GM19328 (cell line): Measurements from ENCODE around the gene S100B.

Source experiments
- ATAC-seq: cut with Tn5 transposase; IDR thresholded peaks from one replicate; pipeline ENCODE4 v1.9.1; 2021; ENCODE audit warnings: mild to moderate bottlenecking, moderate library complexity; ENCODE audit not compliant: unreplicated experiment

The S100B gene

DNA sequence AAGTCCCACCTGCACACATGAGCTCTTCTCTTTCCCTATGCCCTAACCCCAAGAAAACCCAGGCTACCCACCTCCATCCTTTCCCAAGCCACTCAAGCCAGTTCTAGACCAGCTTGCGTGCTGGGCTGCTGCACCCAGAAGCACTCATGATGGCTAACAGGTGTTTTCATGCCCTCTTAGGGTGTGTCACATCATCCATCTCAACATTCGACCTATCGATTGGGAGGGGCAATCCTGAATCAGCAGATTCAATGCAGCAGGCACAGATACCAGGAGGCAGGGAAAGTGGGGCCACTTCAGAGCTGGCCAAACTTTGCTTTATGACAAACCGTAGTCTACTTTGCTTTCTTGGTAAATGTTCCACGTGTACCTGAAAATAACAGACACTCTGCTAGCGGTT is 24.0 kb upstream of the S100B start:
- ATAC-seq = no peak

DNA sequence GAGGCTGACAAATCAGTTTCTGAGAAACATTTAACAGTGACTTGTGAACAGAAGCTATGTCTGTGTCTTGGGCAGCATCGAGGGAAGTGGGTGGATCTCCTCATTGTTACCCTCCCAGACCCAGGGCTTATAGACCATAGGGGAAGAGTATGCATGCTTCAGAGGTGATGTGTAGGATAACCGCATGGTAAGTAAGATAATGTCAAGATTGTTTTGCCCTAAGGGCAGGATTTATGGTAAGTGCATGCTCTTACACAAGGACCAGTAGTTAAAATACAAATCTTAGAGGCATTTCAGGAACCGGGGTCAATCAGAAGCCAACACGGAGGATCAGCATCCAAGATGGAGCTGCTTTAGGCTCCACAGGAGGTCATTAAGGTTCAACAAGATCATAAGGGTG is 22.8 kb upstream of the S100B start:
- ATAC-seq = no peak

DNA sequence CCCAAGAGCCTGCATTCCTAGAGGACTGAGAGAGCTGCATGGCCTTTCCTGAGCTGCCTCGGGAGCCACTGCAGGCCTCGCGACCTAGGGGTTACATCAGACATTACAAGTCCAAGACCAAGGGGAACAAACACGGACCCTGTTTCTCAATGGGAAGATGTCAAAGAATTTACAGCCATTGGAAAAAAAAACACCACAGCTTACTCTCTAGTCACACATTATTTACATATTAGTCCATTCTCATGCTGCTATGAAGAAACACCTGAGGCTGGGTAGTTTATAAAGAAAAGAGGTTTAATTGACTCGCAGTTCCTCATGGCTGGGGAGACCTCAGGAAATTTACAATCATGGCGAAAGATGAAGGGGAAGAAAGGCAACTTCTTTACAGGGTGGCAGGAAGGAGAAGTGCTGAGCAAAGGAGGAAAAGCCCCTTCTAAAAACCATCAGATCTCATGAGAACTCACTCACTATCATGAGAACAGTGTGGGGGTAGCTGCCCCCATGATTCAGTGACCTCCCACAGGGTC is 22.2 kb upstream of the S100B start:
- ATAC-seq = no peak

DNA sequence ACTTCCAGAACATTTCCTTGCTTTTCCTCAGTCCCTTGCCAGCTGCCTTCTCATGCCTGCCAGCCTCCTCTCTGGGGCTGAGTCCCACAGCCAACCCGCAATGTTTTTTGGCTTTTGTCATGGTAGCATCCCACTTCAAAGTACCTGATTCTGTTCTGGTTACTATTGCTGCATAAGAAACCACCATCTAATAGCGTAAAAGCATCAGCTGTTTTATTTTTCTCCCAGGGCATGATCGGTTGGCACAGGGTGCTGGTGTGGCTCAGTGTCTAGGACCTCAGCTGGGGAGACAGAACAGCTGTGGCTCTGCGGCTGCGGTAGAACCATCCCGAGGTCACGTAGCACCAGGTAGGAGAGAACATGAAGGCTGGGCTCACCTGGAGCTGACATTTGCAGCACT is 21.7 kb upstream of the S100B start:
- no peak for ATAC-seq

- no peak for ATAC-seq
These were observed 20.9 kb upstream of the S100B start for GRCh38 chr21:46625759-46626158.

DNA sequence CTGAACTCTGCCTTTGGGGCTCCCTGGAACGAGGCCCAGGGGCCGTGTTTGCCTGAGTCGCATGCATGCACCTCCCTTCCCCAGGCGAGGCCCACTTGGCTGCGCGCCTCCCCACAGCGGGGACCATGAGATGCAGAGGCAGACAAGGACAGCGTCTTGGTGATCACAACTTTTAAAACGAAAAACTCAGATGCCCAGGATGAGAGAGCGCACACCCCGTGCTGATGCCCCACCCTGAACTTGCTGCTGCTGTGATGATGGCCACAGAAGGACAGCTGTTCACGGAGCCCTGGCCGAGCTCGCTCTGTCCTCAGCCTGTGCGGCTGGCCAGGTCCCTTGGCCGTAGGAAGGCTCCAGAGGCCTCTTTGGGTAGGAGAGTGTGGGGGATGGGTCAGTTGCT is 19.2 kb upstream of the S100B start:
- ATAC-seq = no peak

- ATAC-seq = no peak
These were observed 17.3 kb upstream of the S100B start for GRCh38 chr21:46622226-46622625.

DNA sequence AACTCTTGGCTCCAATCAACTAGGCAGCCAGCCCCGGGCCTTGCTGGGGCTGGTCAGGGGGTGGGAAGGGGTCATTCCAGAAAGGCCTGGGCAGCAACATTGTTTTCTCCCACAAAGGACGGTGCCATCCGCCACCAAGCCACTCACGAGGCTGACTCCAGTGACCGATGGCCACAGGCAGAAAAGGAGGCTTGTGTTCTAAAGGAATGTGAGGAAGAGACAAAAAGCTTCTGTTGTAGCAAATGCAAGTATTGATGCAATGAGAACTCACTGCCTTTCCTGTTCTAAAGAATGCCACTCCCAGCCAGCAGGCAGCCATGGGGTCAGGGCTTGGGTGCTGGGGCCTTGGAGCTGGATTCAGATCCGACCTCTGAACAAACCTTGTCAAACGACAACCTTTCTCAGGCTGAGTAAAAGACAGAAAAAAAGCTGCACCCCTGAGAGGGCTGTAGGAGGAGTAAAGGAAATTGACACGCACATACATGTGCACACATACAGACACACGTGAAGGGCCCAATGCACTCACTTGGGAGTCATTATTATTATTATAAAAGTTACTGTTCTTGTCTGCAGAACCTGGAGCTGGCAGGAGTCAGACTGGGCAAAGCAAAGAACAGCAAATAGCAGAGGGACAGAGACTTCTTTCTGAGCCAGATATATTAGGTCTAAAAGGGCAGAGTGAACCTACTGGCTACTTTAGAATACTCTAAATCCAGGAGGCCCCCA is 16.7 kb upstream of the S100B start:
- ATAC-seq = no peak

GRCh38 chr21:46620846-46621245 is 16.0 kb upstream of the S100B start:
- ATAC-seq = no peak

GRCh38 chr21:46619846-46620245 is 15.0 kb upstream of the S100B start:
- no peak for ATAC-seq

GRCh38 chr21:46618738-46619379 is 14.0 kb upstream of the S100B start:
- no peak for ATAC-seq

GRCh38 chr21:46617267-46618051 is 12.6 kb upstream of the S100B start:
- no peak for ATAC-seq

- no peak for ATAC-seq
These were observed 11.8 kb upstream of the S100B start for GRCh38 chr21:46616656-46617055.

- ATAC-seq = no peak
These were observed 11.2 kb upstream of the S100B start for GRCh38 chr21:46616050-46616449.

GRCh38 chr21:46613391-46613790 is 8.5 kb upstream of the S100B start:
- ATAC-seq = no peak

DNA sequence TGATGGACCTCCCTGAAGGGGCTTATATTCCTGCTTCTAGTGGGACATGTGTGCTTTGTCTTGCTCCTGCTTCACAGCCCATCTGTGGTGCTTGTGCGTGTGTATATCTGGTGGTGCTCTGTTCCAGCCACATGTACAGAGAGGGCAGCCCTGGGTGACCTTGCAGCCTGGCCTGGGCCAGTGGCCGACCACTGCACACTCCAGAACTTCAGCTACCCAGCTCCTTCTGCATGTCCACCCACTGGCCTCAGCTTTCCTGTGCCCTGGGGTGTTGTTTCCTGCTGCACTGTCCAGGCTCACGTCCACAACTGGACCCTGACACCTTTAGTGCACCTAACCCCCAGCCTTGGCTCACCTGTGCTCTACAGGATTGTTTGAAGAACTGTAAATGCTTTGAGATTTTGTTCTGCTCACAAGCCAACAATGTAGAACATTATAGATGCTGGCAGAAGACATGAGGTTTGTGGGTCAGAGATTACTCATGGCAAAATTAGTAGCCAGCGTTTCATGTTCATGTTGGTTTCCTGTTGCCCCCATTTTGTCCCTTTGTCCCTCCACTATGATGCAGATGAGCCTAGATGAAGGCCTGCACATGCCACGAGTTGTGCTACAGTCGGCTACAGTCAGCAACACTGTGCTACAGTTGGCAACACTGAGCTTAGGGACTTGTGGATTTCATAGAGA is 5.3 kb upstream of the S100B start:
- no peak for ATAC-seq

GRCh38 chr21:46608672-46609111 is 3.8 kb upstream of the S100B start:
- ATAC-seq = no peak

DNA sequence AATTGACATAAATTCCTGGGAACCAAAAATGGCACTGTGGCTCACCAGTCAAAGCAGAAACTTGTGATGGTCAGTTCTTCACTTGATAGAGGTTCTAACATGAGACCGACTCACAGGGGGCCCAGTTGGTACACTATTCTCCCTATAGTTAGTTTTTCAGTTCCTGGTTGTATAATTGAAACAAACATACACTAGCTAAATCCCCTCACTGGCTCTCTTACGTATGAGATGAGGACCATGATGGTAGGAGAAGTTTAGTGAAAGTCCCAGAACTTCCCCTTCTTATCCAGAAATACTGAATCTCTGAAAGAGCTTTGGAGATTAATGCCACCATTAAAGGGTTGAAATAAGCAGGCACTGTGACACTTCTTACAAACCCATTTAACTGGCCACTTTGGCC is 2.8 kb upstream of the S100B start:
- no peak for ATAC-seq

- no peak for ATAC-seq
These were observed 1.5 kb upstream of the S100B start for GRCh38 chr21:46606427-46606813.

- ATAC-seq = no peak
These were observed 1.0 kb upstream of the S100B start for GRCh38 chr21:46605767-46606426.
